HG02759 (cell line): ENCODE data around the gene CNTN2.

Experiments used
- ATAC-seq: cut with Tn5 transposase; IDR thresholded peaks from one replicate; pipeline ENCODE4 v1.9.1; 2021; ENCODE audit warnings: mild to moderate bottlenecking, moderate library complexity; ENCODE audit not compliant: unreplicated experiment

CNTN2 gene

DNA sequence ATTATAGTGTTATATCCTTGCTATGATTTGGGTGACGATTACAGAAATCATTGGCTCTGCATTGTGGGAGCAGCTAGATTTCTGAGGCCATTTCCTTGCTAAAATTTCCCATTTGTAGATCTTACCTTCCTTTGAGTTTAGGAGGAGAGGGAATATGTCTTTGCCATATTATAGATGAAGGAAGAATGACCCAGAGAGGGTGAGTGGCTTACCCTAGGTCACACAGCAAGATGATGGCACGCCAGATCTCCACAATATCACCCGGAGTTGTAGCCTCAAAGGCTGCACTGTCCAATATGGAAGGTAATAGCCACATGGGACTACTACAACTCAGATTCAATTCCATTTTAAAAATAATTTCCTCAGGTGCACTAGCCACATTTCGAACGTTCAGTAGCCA lies 10.3 kb downstream of the CNTN2 start:
- ATAC-seq = no peak

DNA sequence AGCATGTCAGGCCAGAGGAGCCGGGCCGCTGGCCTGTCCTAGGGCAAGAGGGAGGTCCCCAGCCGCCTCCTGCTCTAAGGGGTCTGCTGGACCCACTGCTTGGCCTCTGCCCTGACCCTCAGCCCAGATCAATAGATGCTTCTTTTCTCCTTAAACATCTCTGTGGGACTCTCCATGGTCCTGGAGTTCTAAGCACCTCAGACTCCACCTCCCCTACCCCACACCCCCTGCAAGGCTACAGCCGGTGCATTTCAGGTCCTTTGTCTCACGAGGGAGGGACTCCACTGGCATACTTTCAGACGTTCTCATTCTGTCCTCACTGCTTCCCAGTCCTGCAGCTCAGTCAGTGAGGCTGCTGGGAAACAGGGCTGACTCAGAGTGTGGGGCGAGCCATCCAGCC lies 11.0 kb downstream of the CNTN2 start:
- ATAC-seq = no peak

DNA sequence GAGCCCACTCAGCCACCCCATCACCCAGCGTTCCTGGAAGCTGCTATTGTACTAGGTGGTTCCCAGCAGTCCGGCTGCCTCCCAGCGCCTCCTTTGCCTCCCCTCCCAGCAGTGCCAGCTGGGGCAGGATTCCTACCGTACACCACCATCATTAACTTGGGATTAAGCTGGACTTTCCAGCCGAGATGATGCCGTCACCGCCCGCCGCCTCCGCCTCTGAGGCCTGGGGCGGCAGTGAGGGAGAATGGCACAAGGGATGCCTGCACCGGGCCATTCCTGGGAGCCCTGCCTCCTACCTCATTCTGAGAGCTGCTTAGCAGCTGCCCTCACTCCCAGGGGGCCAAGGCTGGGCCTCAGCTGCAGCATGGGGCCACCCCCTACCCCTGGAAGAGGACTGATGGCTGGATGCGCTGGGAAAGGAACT lies 13.2 kb downstream of the CNTN2 start:
- ATAC-seq = no peak

DNA sequence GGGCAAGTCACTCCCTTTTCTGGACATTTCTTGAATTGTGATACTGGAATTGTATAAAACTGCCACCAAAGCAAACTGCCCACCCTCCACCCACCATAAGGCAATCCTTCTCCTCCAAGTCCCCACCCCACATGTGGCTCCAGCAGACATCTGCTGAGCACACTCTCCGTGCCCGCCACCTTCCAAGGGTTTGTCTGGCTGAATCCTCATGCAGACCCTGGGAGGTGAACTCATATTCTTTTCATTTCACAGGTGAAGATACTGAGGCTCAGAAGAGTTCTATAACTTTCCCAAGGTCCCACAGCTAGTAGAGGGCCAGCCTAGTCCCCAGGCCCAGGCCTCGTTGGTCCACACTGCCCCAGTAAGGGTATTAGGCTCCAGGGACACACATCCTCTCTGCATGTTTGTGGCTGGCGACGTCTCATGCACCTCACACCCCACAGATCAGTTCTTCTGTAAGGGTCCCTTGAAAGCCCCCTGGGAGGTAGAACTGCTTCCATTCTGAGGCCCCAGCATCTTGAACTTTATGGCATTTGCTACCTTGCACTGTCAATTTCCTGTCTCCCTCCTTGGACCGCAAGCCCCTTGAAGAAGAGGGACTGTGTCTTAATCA lies 14.1 kb downstream of the CNTN2 start:
- no peak for ATAC-seq

DNA sequence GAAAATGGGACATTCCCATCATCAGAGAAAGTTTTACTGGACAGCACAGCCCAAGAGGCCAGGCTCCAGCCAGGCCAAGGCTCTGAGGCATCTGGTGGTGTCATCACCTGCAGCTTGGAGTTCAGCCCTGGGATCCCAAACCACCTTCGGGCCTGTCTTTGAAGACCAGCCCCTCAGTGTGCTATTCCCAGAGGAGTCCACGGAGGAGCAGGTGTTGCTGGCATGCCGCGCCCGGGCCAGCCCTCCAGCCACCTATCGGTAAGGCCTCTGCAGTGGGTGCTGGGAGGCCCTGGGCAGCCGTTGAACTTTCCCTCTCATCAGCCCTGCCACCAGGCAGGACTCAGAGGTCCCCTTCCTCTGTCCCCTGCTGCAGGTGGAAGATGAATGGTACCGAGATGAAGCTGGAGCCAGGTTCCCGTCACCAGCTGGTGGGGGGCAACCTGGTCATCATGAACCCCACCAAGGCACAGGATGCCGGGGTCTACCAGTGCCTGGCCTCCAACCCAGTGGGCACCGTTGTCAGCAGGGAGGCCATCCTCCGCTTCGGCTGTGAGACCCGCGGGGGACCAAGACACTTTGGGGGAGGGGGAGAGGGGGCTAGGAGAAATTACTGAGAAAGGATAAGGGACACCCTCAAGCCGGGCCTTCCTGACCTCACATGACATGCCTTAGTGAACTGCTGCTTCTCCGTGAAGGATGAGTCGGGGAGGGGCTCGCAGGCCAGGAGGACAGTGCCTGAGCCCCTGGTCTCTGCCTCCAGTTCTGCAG lies 15.0 kb downstream of the CNTN2 start:
- ATAC-seq = no peak

- no peak for ATAC-seq
Observed at GRCh38 chr1:205058853-205059252, 15.8 kb downstream of the CNTN2 start.

GRCh38 chr1:205059660-205060059 lies 16.6 kb downstream of the CNTN2 start:
- ATAC-seq = no peak

DNA sequence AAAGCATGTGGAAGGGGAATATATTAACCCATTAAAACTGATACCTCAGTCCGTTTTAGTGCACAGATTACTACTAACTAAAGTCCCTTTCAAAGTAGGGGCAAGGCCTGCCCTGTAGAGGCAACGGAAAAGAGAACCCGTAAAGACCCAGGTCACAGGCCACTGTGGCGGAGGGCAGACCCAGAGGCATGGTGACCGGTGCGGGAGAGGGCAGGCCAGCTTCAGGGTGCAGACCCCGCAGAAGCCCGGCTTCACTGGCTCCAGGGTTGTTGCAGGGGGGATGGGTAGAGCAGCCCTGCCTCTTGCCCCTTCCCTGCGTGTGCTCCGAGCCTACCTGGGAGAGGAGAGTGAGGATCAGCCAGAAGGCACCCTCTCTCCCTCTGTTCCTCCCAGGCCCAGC lies 17.7 kb downstream of the CNTN2 start:
- ATAC-seq = no peak

DNA sequence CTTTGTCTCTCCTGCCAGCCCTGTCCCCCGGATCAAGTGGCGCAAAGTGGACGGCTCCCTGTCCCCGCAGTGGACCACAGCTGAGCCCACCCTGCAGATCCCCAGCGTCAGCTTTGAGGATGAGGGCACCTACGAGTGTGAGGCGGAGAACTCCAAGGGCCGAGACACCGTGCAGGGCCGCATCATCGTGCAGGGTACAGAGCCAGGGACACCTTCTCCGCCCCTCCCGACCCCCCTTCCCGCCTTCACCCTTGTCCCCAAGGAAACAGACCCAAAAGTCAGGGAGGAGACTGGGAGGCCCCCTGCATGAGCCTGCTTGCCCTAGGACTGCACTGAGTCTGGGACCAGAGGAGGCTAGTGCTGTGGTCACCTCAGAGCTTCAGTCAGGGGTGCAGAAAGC lies 18.2 kb downstream of the CNTN2 start:
- ATAC-seq = no peak

DNA sequence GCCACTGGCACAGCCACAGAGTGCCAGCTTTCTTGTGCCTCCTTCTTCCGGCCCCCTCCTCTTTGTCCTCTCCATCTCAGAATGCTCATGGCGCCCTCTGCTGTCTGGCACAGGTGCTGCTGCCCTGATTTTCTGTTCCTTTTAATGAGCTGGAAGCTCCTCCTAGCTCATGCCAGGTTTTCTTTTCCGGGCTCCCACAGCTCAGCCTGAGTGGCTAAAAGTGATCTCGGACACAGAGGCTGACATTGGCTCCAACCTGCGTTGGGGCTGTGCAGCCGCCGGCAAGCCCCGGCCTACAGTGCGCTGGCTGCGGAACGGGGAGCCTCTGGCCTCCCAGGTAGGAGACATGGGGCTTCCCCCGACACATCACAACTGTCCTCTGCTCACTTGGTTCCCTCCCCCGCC lies 18.7 kb downstream of the CNTN2 start:
- ATAC-seq = no peak

DNA sequence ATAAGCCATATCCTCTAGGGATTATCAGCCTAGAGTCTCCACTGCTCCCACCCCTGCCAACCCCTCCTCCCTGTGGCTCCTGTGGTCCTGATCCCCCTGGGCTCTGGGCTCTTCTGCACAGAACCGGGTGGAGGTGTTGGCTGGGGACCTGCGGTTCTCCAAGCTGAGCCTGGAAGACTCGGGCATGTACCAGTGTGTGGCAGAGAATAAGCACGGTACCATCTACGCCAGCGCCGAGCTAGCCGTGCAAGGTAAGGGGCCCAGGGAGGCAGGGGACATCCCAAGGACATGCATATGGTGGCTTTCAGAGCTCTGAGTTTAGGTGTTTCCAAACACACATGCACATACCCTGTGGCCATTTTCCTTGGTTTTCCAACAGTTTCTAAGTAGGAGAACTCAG lies 19.3 kb downstream of the CNTN2 start:
- ATAC-seq = no peak

- ATAC-seq = no peak
Observed at GRCh38 chr1:205062895-205063294, 19.9 kb downstream of the CNTN2 start.

- ATAC-seq = no peak
Observed at GRCh38 chr1:205064301-205064700, 21.3 kb downstream of the CNTN2 start.

GRCh38 chr1:205064741-205065316 lies 21.8 kb downstream of the CNTN2 start:
- no peak for ATAC-seq

GRCh38 chr1:205065666-205066065 lies 22.7 kb downstream of the CNTN2 start:
- no peak for ATAC-seq

- no peak for ATAC-seq
Observed at GRCh38 chr1:205066141-205066818, 23.3 kb downstream of the CNTN2 start.

GRCh38 chr1:205067031-205067430 lies 24.0 kb downstream of the CNTN2 start:
- ATAC-seq = no peak

DNA sequence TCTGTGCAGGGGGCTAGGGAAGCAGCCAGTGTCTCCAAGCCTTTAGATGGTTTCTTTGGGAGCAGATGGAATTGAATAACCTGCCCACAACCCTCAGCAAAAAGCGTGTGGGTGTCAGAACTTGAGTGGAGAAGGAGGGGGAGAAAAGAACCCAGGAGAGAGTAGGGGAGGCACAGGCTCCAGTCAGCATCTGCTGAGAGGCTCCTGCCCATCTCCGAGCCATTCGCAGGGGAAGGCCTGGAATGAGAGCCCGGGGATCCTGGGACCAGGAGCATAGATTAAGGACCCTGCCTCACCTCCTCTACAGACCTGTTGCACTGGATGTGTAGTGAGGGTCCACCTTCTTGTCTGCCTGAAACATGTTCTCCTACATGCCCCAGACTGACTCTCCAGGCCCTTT lies 25.0 kb downstream of the CNTN2 start:
- no peak for ATAC-seq

- no peak for ATAC-seq
Observed at GRCh38 chr1:205068457-205069040, 25.5 kb downstream of the CNTN2 start.

GRCh38 chr1:205069371-205070125 lies 26.5 kb downstream of the CNTN2 start:
- ATAC-seq = no peak

DNA sequence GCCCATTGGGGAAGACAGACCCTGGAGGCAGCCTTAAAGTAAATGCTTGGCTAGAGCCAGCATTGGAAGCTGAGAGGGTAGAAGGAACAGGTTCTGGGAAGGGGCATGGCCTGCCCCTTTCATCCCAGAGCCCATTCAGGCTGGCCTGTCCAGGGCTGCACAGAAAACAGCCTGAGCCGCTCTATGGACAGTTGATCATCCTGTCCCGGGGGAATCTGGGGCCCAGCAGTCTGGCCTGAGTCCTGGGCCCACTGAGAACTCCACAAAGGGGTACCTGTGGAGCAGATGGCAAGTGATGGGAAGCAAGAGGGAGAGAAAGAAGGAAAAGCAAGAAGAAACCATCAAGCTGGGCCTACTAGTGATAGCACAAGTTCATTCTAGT lies 28.0 kb downstream of the CNTN2 start:
- ATAC-seq = no peak
